GM08714 (cell line): ENCODE results near the gene FADS2.
A peak's percentile ranks its signal among the peaks of the same experiment; 100 is the strongest.

Experiments used
- H3K4me3 ChIP-seq: fragments of 200-500 bp; sonication (Bioruptor generic); 2 replicates; pipeline ENCODE4 v1.5.1; 2014; ENCODE audit warnings: mild to moderate bottlenecking, low read length, inconsistent platforms
- ZNF274 ChIP-seq: IDR thresholded peaks from 2 replicates; pipeline ENCODE4 v1.6.1; 2012; ENCODE audit warnings: mild to moderate bottlenecking, low read depth, low read length

FADS2 gene

DNA sequence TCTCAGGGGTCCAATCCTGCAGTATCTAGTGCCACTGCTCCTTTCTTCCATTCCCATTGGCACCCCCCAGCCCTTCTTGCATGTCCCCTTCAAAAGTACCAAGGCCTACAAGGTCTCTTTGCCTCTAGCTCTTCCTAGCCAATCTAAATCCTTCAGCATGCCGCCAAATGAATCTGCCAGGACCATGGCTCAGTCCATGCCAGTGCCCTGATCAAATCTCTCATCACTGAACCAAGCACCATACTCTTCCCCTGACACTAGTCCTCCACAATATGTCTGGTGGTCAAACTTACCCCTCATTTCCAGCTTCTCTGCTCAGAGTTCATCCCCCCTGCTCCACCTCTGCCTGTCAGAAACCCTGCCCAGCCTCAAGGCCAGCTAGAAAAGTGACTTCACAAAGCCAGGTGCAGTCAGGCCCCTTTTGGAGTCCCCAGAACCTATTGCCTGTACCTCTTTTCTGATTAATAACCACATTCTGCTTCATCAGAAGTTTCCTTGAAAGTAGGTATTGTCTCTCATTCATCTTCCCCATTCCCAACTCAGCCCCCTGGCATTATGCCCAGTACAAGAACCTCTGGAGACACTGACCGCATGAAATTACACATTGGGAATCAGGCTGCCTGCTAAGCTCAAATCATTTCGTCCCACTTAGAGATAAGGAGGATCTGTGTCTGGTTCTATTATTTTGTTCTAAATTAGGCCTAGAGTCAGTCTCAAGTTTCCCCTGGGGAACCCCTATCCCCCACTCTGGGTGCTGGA is 24.0 kb upstream of the FADS2 start:
- no peak for TF ChIP-seq ZNF274
- no peak overlapping the region for H3K4me3 ChIP-seq

DNA sequence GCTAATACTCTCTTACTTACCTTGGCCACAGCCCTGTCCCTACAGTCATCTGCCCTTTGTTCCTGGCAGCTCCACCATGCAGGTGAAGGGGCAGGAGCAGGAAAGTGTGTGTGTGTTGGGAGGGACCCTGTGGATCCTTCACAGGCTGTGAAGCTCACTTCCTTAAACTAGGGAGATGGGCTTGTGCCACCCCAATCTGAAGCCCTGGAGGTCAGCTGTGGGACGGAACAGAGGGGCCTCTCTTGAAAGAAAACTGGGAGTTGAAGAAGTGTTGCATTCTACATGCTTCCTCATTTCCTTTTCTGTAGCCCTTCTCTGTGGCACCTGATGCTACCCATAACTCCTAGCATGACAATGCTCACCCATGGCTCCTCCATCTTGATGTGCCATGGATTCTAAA is 23.0 kb upstream of the FADS2 start:
- TF ChIP-seq ZNF274 = no peak
- no peak overlapping the region for H3K4me3 ChIP-seq

DNA sequence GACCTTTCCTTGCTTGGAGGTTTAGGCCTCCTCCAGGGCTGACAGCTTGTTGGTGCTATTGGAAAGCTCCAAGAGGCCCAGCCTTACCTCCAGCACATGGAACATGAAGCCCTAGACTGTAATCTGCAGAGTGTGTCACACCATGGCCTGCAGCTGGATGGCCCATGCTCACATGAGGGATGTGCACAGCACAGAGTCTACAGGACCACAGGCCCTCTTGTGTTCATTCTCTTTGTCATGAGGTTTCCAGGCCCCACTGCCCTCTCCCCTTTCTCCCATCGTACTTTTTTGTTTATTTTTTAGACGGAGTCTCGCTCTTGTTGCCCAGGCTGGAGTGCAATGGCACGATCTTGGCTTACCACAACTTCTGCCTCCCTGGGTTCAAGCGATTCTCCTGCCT is 21.3 kb upstream of the FADS2 start:
- no peak overlapping the region for H3K4me3 ChIP-seq
- no peak for TF ChIP-seq ZNF274

DNA sequence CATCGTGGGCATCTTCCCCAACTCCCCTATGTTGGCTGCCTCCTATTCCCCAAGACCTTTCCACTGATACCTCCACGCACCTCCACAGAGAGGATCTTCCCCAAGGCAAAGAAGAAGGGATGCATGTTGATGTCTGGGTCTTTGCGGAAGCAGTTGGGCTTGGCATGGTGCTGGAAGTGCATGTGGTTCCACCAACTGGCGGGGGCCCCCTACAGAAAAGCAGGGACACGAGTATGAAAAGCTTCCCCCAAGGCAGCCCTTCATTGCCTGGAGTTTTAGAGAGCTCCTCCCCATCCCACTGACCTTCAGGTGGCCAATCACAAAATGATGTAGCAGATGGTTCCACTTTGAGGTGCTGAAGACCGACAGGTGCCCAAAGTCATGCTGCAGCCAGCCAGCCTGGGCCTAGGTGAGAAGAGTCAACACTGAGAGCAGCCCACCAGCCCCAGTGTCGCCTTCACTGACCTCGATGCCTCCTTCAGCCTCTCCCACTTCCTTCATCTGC is 17.4 kb upstream of the FADS2 start:
- TF ChIP-seq ZNF274 = no peak
- H3K4me3 ChIP-seq = no peak overlapping the region

DNA sequence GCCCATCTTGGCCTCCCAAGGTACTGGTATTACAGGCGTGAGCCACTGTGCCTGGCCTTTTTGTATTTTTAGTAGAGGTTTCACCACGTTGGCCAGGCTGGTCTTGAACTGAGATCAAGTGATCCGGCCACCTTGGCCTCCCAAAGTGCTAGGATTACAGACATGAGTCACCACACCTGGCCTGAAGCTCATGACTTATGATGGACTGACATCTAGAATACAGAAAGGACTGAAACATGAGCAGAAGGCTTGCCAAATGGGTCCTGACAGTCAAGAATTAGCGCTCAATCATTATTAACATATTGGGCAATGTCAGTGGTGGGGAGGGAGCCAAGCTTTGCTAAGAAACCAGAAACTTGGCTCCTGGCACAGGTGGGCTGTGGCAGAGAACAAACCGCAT is 16.3 kb upstream of the FADS2 start:
- no peak for TF ChIP-seq ZNF274
- H3K4me3 ChIP-seq = no peak overlapping the region

DNA sequence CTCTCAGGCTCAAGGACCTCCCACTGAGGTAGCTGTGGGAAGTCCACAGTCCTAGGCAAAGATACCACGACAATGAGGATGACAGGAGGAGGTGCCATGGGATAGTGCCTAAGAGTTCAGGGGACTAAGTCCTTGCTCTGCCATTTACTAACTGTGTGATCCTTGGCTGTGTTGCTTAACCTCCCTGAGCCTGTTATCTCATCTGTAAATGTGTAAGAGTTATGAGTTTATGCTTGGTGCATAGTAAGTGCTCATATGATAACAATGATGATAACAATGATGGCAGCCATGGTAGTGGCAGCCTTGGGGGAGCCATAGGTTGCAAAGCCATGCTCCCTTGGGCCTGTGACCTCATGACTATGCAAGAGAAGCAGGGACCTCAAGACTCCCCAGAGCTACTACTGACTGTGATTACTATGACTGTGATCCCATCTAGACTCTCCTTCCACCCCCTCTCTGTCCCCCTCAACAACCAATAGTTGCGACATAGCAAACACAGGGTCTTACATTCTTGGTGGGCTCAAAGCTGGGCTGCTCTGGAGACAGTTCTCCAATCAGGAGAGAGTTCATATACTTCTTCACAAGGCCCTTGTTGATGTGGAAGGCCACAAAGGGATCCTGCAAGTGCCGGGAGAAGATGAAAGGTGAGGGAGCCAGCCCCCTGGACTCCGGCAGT is 15.2 kb upstream of the FADS2 start:
- no peak overlapping the region for H3K4me3 ChIP-seq
- TF ChIP-seq ZNF274 = no peak

DNA sequence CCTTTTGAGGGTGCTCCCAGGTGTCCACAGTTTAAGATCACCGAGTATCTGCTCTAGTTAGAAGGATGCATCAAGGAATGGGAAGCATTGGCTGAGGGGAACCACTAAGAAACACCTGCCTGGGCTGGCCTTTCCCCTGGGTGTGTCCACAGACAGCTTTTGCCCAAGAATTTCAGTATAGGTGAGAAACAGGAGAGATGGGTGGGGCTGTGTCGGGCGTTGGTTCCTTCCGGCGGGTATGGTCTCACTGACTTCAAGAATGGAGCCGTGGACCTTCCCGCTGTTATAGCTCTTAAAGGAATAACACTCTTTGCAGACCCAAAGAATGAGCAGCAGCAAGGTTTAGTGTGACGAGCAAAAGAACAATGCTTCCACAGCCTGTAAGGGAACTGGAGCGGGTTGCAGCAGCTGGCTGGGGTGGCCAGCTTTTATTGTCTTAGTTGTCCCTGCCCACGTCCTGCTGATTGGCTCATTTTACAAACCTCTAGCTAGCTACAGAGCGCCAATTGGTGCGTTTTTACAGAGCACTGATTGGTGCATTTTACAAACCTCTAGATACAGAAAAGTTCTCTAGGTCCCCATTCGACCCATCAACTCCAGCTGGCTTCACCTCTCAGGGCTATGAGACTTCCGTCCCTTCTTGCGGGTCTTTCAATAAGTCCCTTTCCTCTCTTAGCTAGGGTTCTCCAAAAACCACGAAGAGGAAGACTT is 13.7 kb upstream of the FADS2 start:
- TF ChIP-seq ZNF274 = no peak
- H3K4me3 ChIP-seq = peak overlapping the region; percentile 76; the same call in 1 of the 2 replicates

DNA sequence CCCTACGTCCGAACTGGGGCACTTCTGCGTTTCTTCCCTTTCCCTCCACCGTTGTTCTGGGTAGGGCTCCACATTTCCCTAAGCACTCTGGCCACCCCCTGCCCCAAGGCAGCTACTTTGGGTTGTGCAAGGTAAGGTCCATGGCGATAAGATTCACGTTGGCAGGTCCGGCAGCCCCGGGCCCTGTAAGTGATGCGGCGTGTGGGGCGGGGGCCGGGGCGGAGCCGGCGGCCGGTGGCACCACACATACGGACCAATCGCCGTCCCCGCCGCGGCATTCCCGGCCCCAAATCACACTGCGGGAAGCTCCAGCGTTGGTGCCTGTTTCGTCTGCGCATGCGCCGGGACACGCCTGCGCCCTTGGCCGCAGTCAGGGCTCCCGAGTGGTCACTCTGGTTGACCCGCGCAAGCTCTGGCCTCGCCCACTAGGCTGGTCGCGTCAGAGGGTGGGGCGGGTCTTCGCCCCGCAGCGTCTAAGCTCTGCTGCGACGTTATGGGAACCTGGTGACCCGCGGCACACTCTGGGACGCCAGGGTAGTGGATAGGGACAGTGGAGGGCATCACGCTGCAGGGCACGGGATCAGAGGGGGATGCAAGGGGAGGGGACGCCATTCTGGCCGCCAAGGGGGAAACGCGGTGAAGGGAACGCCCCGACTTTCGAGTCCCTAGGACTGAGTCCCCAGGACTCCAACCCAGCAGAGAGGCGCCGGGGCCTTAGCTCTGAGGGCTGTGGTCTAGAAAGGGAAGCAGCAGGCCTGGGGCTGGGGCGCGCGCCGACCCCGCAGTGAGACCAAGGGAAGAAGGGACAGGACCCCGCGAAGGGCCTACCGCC is 12.9 kb upstream of the FADS2 start:
- TF ChIP-seq ZNF274 = no peak
- H3K4me3 ChIP-seq = peak overlapping the region; percentile 76

DNA sequence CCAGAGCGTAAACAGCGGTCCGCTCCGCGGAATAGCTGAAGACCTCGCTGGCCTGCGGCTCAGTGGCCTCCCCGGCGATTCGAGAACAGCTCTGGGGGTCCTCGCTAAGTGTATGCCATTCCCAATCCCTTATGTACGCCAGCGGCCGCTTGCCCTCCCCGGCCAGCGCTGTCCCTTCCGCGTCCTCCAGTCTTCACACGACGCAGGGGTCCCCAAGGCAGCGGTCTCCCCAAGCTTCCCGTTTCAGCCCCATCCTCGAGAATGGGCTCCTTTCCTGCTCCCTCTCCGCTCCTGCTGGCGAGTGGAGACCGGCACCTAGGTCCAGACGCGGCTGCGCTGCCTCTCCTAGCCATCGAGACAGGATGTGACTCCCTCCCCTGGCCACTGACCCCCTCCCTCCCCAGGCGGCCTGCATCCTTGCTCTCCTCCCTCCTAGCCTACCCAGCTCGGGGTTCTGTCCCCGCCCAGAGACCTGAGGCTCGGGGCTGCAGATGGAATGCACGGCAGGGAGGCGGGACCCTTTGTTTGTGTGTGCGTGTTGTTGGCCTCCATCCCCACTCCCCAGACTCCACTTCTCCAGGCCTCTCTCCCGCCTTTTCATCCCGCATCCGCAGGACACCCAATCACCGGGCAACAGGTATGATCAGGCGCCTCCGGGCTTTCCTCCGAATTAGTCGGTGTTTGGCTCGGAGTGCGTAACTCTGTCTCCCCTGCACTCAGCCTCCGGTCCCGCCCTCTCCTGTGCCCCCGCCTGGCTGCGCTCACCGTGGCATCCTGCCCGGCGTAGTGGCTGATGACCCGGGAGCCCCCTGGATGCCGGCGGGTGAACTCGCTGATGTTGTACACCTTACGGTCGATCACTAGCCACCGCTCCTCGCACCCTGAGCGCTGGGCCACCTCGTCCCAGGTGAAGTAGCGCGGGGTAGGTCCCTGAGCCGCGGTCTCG is 12.0 kb upstream of the FADS2 start:
- peak overlapping the region; percentile 76 for H3K4me3 ChIP-seq
- no peak for TF ChIP-seq ZNF274

DNA sequence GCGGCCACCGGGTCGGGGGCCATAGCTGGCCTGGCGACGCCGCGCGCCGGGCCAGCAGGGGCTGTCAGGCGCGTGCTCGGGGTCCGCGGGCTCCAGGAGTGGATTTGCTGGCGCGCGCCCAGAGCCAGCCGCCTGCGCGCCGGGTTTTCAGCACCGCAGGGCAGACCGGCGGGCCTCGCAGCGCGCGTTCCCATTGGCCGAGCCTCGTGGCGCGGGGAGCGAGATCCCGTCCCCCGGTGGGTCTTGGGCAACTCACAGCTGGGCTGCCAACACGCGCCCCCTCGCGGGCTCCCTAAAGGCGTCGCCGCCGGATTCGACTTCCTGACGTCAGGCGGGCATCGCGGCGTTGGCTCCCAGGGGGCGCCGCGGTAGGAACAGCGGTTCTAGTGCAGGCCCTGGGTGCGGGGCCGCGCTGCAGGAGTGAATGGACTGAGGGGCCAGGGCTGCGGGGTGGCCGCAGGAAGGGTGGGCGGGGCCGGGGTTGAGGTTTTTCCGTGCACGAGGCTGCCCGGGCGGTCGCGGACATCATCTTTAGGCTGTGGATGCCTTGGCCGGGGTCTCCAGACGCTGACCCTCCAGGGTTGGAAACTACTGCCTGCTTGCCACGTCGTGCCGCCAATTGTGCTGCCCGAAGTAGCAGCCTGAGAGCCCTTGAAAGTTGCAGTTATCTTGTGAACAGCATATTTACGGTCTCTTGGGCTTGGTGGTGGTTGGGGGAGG is 11.2 kb upstream of the FADS2 start, which contains the start of gene FADS1:
Gene FADS1, minus strand, starts transcription at position 268 of the 720 bp plus-strand sequence. Its CDS starts 74 bp downstream, at position 194.
- H3K4me3 ChIP-seq = peak within 1 kb of the TSS; percentile 76
- TF ChIP-seq ZNF274 = no peak

DNA sequence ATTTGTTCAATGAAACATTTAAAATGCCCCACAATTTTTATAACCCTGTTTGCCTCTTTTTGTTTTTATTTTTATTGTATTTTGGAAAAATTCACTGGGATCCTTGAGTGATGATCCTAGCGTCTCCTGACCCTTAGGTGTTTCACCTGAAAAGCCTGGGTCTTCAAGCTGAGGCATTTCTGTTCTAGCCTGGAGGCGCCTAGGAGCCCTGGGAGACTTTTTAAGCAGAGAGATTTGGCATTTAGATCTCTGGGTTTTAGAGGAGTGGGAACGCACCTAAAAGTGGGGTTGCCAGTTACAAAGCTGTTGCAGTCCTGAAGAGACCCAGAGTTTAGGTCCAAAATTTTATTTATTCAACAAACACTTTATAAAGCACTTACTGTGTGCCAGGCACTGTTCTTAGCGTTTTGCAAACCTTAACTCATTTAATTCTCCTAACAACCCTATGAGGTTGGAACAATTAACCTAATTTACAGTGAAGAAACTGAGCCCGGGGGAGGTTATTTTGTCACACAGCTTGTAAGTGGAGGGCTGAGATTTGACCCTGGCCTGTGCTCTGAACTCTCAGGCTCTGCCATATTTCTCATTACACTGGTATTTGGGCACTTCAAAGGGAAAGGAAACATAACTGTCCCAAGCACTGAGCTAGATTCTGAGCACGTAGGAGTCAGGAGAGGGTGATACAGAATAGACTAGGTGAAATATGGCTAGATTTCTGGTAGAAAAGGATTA is 10.5 kb upstream of the FADS2 start:
- peak overlapping the region; percentile 76; the same call in 1 of the 2 replicates for H3K4me3 ChIP-seq
- no peak for TF ChIP-seq ZNF274
